ENCODE measurements around the gene RINT1.

RINT1 gene

DNA sequence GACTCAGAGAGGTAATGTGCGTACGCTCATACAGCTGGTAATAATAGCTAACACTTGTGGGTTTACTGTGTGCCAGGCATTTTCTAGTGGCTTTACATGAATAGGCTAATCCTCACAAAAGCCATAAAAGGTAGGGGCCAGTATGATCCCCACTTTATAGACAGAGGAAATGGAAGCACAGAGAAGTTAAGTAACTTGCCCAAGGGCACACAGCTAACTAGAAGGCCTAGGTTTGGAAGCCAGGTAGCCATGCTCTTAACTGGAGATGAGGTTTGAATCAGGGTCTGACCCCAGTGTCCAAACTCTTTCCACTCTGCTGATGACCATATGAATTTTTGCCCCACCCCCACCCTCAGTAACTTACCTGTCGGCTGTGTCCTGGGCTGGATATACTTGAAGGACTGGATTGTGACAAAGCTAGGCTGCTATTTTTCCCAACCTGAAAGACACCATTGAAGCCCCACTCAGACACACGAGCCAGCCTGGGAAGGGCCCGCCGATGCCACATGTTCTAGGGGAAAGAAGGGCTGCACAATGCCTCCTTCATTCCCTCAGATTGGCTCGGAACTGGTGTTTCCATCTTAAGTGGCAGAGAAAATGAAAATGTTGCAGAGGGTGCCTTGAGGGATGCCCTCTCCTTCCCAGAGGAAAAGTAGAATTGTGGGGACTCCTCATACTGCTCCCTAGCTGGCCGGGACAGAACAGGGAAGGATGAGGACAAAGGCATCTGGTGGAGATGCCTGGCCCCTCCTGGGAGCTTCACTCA, 78.3 kb downstream of the RINT1 start:
- H3K4me3 ChIP-seq (ENCODE audit: low read depth in 1 of 2, low read length in 1 of 2): no peak overlapping the region
- H3K9me3 ChIP-seq: no peaks in the 10 kb centered on the region
- H3K27me3 ChIP-seq: no peaks in the 10 kb centered on the region
- H3K4me1 ChIP-seq (ENCODE audit: control insufficient read depth in 1 of 2, insufficient read depth in 1 of 2, low read depth in 1 of 2, low read length in 1 of 2): no peaks in the 10 kb centered on the region
- H3K27ac ChIP-seq: no peak overlapping the region
- TF ChIP-seq, protein P1, sequence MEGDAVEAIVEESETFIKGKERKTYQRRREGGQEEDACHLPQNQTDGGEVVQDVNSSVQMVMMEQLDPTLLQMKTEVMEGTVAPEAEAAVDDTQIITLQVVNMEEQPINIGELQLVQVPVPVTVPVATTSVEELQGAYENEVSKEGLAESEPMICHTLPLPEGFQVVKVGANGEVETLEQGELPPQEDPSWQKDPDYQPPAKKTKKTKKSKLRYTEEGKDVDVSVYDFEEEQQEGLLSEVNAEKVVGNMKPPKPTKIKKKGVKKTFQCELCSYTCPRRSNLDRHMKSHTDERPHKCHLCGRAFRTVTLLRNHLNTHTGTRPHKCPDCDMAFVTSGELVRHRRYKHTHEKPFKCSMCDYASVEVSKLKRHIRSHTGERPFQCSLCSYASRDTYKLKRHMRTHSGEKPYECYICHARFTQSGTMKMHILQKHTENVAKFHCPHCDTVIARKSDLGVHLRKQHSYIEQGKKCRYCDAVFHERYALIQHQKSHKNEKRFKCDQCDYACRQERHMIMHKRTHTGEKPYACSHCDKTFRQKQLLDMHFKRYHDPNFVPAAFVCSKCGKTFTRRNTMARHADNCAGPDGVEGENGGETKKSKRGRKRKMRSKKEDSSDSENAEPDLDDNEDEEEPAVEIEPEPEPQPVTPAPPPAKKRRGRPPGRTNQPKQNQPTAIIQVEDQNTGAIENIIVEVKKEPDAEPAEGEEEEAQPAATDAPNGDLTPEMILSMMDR (IDR thresholded peaks at IDR 0.05): no peak
- peaks cover 78% of the 10 kb centered on the region for H3K36me3 ChIP-seq

DNA sequence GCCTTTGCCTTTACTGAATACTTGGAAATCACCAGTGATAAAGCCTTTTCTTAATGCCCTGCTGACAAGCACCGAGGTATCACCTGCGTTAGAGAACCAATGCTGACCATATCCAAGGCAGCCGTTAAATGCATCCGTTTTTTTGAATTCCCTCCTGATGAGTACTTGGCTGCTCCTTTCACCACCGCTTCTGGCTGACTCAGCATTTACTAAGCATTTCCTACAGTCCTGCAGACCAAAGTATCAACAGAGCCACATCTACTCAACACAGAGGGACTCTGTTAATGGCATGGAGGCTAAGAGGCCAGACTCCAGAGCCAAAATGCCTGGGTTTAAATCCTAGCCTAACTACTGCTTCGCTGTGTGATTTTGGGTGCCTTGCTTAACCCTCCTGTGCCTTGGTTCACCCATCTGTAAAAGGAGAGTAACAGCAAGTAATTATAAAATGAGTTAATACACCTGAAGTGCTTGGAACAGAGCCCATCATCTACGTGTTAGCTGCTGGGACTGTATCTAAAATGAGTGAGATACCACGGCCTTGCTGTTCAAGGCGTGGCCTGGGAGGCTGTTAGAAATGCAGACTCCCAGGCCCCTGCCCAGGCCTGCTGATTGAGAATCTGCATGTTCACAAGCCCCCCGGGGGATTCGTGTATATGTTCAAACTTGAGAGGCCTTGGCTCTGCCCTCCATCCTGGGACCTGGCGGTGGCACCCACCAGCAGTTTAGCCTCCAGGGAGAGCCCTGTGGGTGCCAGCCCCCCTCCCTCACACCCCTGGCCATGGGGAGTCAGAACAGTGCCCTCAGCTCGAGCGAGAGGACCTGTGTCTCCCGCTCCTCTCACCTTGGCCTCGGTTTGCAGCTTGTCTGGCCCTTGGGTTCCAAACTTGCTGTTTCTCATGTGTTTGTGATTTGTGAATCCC, 80.1 kb downstream of the RINT1 start:
- Histone ChIP-seq H3K27me3 (no peaks in the 10 kb centered on the region), H3K4me3 (ENCODE audit: low read depth in 1 of 2, low read length in 1 of 2) (no peak overlapping the region), H3K27ac (no peak overlapping the region), H3K36me3 (peaks cover 85% of the 10 kb centered on the region), H3K9me3 (no peaks in the 10 kb centered on the region), H3K4me1 (ENCODE audit: control insufficient read depth in 1 of 2, insufficient read depth in 1 of 2, low read depth in 1 of 2, low read length in 1 of 2) (no peaks in the 10 kb centered on the region)
- TF ChIP-seq, protein P1 (IDR thresholded peaks at IDR 0.05): no peak

DNA sequence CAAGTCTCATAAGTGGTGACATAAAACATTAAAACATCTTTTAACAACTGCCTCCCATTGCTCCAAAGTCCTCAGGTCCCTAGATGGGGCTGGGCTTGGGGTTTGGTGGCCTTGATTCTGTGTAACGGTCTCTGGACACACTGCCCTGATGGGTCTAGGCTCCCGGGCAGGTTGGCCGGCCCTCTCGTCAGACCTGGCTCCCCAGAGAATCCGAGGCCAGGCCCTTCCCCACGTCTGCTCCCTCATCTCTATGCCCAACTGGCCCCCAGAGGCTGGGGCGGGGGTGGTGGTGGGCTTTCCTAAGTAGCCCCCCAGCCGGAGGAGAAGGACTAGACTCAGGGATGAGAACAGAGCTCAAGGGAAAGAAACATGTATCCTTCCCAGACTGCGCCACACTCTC, 80.8 kb downstream of the RINT1 start:
- Histone ChIP-seq H3K27me3 (no peaks in the 10 kb centered on the region), H3K36me3 (peaks cover 85% of the 10 kb centered on the region)
- TF ChIP-seq, protein P1 (IDR thresholded peaks at IDR 0.05): no peak

DNA sequence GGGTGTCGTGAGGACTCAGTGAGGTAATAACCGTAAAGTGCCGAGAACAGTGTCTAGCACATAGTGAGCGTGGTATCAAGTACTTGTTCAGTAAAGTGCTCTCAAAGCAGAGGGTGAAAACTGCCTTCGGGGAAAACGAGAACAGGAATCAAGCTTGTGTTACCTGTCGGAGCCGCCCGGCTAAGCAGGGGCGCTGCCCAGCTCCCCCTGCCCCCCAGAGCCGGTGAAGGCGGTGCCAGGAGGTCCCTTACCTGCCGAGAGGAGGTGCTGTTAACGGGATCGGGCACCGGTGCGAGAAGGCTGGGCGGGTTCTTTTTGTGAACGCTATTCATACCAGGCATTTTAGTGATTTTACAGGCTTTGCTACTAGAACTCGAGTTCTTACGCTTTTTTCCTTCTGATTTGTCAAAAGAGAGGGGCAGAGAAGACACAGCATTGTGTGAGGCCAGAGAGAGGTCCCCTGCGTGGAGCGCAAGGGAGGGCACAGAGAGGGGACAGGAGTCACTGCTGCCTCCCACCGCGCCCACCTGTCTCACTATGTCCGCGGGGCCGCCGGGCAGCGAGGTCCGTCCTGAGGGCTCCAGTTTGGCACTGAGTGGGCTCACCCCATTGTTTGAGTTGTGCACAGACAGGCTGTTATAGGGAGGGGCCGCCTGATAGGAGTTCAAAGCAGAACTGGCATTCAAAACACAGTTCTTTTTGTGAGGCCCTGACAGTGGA, 81.8 kb downstream of the RINT1 start:
- Histone ChIP-seq H3K27me3 (no peaks in the 10 kb centered on the region), H3K4me3 (ENCODE audit: low read depth in 1 of 2, low read length in 1 of 2) (no peak overlapping the region), H3K36me3 (peaks cover 85% of the 10 kb centered on the region), H3K27ac (no peak overlapping the region), H3K9me3 (no peaks in the 10 kb centered on the region), H3K4me1 (ENCODE audit: control insufficient read depth in 1 of 2, insufficient read depth in 1 of 2, low read depth in 1 of 2, low read length in 1 of 2) (no peaks in the 10 kb centered on the region)
- TF ChIP-seq, protein P1 (IDR thresholded peaks at IDR 0.05): no peak

More for the DNA sequence above, 80.8 kb downstream of the RINT1 start:
- H3K9me3 ChIP-seq: no peaks in the 10 kb centered on the region
- no peak overlapping the region for H3K4me3 ChIP-seq (ENCODE audit: low read depth in 1 of 2, low read length in 1 of 2)
- no peaks in the 10 kb centered on the region for H3K4me1 ChIP-seq (ENCODE audit: control insufficient read depth in 1 of 2, insufficient read depth in 1 of 2, low read depth in 1 of 2, low read length in 1 of 2)
- H3K27ac ChIP-seq: no peak overlapping the region

DNA sequence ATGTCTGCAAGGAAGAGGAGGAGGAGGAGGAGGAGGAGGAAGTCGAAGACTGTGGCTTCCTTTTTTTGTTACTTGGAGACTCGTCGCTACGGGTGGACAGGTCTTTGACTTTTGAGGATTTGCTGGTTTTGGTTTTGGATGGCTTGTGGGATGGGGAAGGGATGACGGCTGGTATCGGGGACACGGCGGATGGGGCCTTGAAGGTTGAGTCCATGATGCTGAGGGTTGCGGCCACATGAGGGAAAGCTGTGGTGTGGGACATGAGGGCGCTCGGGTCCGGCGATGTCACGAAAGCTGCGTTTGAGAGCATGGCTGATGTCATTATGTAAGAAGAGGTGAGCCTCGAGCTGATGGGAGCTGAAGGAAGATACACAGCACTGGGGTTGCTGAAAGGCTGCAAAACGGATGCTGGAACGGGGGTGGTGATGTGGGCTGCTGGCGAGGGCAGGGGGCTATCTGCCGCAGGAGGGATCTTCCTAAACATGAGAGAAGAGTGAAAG, 82.4 kb downstream of the RINT1 start:
- Histone ChIP-seq H3K9me3 (no peaks in the 10 kb centered on the region), H3K27ac (no peak overlapping the region), H3K4me3 (ENCODE audit: low read depth in 1 of 2, low read length in 1 of 2) (no peak overlapping the region), H3K36me3 (peaks cover 87% of the 10 kb centered on the region), H3K4me1 (ENCODE audit: control insufficient read depth in 1 of 2, insufficient read depth in 1 of 2, low read depth in 1 of 2, low read length in 1 of 2) (no peaks in the 10 kb centered on the region), H3K27me3 (no peaks in the 10 kb centered on the region)
- TF ChIP-seq, protein P1 (IDR thresholded peaks at IDR 0.05): no peak
